ENCODE results near the gene NCK1.

GRCh38 chr3:136950623-136951022, 88.6 kb downstream of the NCK1 start:
- TF ChIP-seq, protein P1, sequence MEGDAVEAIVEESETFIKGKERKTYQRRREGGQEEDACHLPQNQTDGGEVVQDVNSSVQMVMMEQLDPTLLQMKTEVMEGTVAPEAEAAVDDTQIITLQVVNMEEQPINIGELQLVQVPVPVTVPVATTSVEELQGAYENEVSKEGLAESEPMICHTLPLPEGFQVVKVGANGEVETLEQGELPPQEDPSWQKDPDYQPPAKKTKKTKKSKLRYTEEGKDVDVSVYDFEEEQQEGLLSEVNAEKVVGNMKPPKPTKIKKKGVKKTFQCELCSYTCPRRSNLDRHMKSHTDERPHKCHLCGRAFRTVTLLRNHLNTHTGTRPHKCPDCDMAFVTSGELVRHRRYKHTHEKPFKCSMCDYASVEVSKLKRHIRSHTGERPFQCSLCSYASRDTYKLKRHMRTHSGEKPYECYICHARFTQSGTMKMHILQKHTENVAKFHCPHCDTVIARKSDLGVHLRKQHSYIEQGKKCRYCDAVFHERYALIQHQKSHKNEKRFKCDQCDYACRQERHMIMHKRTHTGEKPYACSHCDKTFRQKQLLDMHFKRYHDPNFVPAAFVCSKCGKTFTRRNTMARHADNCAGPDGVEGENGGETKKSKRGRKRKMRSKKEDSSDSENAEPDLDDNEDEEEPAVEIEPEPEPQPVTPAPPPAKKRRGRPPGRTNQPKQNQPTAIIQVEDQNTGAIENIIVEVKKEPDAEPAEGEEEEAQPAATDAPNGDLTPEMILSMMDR (conservative IDR thresholded peaks at IDR 0.05; ENCODE audit: low read depth, low read length) = no peak
- TF ChIP-seq EZH2phosphoT487 (IDR thresholded peaks at IDR 0.05; ENCODE audit: borderline replicate concordance, low read length) = no peak

Data from PC-3 (cell line).